COLO829 (cell line): ENCODE measurements around the gene NFATC1.
A peak's percentile ranks its signal among the peaks of the same experiment; 100 is the strongest.
"Not testable (repeated sequence)": the region's sequence is repeated elsewhere in the genome, so short reads cannot be mapped to it uniquely, and the experiment has no call there.

Source experiments
- DNase-seq: peaks from one replicate; pipeline ENCODE4 v3.0.0; 2012; ENCODE audit warnings: low spot score

The NFATC1 gene

DNA sequence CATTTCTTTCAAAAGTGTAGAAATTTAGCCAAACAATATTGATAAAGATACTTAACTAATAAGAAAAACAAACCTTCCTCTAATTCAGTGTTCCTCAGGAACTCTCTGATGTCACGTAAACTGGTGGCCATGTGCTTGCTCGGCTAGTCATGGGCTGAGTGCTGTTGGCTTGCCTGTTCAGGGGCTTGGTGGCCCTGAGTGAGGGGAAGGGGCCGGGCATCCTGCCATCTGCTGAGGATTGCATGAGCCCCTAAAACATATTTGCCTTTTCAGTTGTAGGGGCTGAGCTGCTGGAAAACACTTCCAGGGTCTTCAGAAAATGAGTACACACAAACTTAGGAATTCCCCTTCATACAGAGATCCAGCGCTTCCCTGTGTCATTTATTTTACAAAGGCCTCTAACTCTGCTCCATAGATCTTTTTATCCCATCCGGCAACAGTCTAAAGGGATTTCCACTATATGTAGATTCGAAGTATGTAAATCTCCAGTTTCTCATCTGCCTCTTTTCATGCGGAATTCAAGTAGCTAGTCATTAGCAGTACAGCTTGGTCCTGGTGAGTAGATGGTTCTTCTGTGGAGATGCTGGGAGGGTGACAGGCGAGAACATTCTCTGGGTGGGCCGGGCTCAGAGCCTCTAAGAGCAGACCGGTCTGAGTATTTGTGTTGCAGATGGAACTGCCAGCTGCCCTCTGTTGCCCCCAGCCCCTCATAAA lies 20.1 kb upstream of the NFATC1 start:
- no peak for DNase-seq

DNA sequence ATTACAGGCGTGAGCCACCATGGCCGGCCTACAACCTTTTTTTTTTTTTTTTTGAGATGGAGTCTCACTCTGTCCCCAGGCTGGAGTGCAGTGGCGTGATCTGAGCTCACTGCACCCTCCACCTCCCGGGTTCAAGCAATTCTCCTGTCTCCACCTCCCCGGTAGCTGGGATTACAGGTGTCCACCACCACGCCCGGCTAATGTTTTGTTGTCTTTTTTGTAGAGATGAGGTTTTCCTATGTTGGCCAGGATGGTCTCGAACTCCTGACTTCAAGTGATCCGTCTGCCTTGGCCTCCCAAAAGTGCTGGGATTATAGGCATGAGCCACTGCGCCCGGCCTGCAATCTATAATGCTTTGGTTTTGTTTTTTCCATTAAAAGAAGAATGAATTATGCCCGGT lies 19.1 kb upstream of the NFATC1 start:
- DNase-seq: not testable (repeated sequence)

DNA sequence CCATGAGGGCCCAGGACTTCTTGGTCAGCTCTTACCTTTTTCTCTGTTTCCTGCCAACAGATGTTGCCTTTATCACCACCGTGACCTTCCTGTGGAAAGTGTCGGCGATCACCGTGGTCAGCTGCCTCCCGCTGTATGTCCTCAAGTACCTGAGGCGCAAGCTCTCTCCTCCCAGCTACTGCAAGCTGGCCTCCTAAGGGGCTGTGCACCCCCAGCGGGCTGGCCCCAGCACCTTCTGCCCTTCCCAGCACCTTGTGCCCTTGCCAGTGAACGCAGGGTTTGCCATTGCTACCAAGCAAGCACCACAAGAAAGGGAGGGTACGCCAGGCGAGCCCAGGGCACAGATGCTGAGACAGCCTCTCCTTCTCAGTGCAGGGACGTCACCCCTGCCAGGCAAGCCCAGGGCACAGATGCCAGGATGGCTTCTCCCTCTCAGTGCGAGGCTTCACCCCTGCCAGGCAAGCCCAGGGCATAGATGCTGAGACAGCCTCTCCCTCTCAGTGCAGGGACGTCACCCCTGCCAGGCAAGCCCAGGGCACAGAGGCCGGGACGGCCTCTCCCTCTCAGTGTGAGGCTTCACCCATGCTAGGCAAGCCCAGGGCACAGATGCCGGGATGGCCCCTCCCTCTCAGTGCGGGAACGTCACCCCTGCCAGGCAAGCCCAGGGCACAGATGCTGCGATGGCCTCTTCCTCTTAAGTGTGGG lies 18.4 kb upstream of the NFATC1 start:
- no peak for DNase-seq

DNA sequence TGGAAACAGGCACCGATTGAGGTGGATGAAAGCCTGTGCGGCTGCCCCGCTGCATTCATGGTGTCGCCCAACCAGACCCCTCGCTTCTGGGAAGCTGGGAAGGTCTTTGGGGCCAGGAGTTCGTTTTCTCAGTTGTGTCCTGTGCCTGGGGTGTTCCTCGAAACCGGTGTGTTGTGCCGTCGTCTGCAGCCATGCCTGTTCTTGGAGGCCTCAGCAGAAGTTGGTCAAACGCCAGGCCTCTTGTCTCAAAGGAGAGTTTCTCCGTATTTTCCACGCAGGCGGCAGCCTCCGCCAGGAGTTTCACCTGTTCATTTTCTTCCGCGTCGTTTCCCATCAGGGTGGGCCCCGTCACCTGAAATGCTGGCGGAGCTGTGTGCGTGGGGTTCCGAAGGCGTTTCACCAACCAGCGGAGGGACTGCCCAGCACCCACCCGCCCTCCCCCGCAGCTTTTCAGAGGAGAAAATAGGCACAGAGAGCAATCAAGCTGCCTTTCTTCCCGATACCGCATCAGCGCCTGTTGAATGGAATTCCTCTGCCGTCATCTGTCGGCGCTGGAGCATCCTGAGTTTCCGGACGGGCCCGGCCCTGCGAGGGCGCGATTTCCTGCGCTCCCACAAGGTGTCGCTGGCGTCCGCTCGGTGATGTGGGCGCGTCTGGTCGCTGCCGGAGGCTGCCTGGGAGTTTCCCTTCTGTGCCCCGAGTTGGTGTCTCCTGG lies 17.0 kb upstream of the NFATC1 start:
- no peak for DNase-seq

DNA sequence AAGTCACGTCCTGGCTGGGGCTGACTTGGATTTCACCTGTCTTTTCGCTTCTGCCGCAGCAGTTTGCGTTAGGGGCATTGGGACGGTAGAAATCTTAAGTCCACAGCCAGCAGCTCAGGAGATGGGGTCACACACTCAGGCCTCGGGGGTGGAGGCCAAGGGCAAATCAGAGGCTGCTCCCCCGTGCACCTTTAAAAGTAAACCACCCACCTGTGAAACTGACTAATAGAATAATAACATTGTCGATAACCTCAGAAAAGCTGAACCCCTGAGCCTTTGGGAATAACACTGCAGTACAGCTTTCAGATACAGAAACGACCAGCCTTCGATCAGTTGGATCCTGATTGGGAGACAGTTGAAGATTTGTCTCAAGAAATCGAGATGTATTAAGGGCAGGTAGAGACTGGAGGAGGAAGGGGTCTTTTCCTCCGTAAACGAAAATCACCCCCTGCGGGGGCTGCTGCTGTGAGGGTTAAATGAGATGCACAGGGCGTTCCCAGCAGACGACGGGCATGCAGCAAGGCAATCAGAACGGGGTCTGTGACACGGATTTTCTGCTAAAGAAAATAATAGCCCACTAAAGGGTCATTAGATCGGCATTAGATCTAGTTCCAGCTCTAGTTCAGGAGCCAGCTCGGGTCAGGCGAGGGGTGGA lies 16.4 kb upstream of the NFATC1 start:
- no peak for DNase-seq

DNA sequence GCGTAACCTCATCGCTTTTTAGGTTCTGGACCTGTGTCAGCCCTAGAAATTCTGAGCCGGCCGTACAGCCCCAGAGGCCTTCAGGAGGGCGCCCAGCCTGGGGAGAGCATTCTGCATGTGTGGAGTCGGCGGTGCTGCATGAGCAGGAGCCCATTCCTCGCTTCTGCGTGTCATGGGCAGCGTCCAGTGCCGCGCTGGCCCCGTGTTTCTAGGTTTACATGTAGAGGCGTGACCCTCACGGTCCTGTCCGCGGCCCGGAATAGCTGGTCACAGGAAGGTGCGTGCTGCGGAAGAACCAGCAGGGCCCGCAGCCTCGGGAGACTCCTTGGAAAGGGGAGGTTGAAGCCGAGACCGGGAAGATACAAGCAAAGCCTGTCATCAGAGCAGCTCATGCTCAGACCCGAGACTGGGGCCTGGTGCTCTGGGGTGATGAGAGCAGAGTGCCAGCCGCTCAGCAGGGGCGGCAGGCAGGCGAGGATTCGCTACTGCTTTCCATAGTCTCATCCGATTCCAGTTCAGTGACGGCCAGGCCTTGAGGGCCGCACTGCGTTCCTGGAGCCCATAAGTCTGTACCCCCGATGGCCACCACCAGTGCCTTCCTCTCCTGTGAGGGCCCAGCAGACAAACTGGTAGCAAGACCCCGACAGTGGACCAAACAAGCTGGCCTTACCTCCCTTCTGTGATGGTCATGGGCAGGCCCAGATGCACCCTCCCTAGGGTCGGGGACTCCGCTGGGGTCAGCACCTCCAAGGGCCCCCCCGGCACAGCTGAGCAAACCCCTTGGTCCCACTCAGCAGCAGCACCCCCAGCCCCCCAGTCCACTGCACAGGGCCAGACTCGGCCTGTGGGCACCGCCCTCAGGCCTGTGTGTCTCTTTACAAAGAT lies 15.6 kb upstream of the NFATC1 start:
- no peak for DNase-seq

DNA sequence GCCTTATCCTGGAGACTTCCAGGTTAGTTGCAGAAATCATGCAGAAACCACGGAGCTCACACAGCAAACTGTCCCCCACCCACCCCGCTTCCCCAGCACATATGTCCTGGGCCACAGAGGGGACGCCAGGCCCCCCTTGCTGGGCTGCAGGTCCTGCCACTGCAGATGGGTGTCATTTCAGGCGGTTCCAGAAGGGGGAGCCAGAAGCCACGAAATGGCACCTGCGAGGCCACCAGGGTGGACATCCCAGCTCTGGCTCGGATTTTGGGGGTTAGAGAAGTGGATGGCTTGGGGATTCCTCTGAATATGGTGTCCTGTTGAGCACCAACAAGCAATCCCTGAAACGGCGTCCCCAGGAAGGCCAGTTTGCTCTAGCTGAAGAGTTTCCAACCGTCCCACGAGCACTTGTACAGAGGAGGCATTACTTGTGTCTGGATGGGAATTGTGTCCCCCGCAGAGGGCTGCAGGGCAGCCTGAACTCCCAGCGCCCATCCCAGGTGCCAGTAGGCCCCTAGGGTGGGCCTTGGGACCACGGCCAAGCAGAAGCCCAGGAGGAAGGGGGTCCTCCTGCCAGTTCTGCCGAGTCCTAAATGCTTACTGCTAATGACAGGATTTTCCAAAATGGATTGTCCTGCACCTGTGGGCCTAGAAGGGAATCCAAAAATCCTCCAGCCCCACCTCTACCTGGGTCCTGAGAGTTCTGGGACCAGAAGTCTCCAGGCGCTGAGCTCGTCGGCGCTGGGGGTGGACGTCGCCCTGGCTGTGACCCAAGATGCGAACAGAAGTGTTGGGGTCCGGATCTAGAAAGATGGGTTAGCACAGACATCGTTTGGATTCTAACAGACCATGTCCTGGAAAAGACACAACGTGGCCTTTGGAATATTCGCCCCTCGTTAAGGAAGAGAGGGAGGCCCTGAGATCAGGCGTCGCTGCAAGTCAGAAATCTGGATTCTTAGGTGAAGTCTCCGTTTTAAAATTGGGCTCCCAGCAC lies 14.6 kb upstream of the NFATC1 start:
- peak; percentile 53 for DNase-seq

DNA sequence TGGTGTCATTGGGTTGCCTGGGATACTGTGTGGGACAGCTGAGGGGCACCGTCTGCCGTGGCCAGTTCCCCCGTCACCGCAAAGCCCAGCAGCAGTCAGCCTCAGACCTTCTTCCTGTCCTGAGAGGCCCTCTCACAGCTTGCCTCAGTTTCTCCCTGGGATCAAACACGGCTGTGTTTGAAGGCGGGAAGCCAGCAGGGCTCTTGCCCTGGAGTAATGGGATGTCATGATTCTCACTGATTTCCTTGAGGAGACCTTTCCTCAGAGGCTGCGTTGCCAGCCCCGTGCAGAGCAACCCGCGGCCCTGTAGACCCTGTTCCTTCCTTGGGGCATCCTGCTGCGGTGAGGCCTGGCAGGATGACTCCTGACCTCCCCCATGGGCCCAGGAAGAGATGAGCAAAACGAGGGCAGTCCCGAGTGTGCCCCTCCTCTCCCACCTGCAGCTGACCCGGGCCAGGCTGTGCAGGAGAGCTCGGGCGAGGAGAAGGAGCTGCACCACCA lies 13.9 kb upstream of the NFATC1 start:
- DNase-seq: no peak

DNA sequence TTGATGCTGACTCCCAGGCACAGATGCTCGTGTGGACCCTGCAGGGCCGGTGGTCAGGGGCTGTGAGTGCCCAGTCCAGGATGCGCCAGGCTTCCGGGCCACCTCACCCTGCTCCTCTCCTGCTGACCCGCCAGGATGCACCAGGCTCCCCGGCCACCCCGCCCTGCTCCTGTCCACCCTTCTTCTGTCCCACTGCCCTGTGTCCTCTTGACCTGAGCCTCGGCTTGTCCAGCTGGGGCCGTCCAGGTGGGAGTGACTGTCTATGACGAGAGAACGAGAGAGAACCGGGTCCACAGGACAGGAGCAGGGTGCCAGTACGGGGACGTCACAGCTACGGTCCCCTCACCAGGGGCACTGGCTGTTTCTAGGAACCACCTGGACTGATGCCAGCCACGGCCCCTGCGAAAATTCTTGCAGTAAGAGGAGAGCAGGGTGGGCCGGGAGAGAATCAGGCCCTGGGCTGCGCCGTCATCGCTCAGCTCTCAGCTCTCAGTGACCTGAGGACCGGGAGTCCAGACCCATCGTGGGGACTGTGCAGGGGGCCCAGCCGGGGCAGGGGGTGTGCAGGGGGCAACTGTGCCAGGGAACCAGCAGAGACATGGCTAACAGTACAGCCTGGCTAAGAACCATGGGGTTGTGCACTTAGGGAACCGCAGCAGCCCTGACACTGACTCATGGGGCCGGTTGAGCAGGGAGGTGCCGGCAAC lies 12.9 kb upstream of the NFATC1 start:
- DNase-seq: no peak

DNA sequence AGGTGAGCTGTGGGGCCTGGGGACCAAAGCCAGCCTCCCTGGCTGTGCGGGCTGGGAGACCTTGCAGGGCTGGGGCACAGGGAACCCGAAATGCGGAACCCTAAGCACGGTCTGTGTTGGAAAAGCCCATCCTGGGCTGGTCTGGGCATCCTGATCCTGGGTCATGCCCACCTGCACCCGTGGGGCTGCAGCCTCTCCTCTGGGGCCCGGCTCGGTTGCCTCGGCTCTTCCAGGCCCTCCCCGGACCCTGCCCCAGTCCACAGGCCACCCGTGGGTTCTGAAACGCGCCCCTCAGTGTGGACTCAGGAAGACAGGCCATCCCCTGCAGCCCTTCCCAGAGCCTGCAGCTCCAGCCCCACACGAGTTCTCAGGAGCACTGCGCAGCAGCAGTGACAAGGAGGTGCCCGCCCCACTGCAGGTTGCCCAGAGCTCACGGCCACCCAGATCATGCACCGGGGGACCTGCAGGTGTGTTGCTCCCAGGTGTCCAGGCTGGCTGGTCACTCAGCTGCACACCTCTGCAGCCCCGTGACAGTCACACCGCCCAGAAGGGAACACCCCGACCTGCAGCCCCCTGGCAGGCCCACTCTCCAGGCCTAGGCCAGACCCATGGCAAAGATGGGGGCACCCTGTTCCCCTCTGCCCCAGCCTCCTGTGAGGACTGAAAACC lies 12.2 kb upstream of the NFATC1 start:
- no peak for DNase-seq

DNA sequence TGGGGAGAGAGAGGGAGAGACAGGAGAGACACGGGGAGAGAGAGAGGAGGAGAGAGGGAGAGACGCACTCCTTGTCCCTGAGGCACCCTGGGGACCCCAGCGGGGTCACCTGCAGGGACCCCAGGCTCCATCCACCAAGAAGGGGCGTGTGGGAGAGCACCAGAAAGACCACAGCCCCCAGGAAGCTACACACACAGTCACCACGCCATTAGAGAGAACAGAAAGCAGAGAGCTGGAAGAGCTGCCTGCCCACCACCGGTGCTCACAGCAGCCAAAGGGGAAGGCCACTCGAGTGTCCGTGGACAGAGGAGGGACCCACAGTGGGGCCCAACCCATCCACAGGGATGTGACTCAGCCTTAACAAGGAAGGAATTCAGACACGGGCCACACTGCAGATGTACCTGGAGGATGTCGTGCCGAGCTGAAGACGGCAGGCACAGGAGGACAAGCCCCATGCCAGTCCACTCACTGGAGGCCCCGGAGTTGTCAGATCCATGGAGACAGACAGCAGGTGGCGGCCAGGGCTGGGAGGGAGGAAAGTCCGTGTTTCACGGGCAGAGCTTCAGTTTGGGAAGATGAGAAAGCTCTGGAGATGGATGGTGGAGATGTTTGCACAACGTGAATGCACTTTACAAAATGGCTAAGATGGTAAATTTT lies 11.5 kb upstream of the NFATC1 start:
- no peak for DNase-seq

DNA sequence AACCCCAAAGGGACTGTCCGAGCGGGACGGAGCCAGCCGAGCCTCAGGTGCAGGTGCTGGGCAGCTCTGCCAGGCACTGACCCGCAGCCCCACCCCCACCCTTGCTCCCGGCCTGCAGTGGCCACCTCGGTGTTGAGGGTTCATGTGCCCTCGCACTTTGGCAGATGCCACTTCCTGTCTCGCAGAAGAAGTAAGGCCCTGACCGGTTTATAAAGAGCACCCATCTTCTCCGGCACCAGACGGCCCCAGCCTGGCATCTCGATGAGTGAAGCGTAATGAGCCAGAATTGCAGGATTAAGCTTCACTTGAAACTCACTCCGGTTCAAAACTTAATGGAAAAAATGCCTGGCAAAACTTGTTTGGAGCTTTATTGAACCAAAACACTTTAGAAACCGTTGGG lies 10.9 kb upstream of the NFATC1 start:
- no peak for DNase-seq

DNA sequence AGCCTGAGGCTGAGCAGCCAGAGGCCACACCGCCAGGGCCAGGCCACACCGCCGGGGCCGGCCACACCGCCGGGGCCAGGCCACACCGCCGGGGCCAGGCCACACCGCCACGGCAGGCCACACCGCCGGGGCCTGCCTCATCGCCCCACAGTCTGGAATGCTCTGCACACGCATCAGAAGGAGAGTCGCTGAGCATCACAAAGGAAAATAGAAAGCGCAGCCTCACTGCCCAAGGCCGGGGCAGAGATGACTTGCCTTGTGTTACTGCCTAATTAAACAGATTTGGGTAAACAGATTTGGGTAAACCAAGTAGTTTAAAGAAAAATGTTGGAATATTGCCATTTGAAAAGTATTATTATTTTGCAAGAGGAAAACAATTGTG lies 10.4 kb upstream of the NFATC1 start:
- DNase-seq: no peak

DNA sequence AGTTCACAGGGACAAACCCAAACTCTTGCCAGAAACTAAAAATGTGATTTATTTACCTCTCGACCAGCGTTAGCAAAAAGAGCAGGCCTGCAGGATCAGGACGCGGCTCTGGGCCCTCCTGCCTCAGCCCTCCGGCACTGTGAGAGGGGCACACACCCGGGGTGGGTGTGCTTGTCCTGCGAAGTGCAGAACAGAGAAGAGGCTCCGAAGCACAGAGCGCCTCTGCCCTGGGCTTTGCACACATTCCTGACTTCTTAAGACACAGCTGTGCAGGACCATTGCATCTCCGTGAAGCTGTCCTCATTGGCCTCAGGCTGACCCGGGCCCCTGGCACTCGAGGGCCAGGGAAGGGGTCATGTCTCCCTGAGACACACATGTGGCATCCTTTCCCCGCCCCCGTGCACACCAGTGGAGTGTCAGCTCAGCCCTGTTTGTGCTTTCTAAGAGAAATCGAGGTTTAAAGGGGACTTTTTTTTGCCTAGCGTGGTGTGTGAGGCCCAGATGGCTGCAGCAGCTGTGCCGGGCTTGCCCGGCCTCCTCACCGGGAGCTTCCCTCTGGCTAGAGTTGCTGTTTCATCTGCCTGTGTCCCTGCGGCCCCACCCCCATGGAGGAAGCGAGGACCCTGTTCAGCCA lies 9.9 kb upstream of the NFATC1 start:
- no peak for DNase-seq

DNA sequence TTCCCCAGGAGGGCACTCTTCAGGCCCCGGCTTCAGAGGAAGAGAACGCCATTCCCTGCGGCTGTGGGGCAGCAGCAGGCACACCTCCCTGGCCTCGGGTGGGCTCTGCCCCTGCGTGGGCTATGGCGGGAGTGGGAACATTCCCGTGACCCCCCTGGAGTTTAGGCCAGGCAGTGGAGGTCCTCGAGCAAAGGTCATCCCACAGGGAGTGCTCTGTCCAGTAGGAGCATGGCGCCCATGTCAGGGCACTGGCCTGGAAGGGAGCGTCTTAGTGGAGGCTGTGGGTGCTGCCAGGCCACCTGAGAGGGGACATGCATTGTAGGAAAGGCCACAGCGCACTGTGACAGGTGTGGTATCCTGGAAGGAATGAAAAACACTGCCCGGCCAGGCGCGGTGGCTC lies 9.2 kb upstream of the NFATC1 start:
- DNase-seq: no peak

DNA sequence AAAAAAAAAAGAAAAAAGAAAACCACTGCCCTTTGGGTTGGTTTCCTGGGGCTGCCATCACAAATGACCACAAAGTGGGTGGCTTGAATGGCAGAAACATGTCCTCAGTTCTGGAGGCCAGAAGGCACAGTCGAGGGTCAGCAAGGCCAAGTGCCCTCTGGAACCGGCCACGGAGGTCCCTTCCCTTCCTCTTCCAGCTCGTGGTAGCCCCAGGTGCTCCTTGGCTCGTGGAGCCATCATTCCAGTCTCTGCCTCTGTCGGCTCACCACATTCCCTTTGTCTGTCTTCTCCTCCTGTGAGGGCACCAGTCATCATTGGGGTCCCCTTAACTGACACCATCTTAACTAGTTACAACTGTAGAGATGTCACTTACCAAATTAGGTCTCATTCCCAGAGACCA lies 8.5 kb upstream of the NFATC1 start:
- no peak for DNase-seq

DNA sequence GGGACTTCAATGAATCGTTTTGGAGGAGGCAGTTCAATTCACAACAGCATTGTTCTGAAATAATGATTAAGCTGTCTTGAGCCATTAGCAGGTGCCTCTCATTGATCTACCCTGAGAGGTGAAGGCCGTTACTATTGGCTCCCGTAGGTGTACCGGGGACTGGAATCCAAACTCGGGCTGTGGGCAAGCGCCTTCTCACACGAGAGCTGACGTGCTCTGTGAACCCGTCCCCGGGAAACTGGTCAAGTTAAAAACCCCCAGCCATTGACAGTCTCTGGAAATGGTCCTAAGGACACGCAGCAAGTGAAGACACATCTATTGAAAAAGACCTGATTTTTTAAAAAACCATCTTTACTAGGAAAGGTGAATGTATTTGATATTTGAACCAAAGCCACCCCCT lies 8.1 kb upstream of the NFATC1 start:
- no peak for DNase-seq

DNA sequence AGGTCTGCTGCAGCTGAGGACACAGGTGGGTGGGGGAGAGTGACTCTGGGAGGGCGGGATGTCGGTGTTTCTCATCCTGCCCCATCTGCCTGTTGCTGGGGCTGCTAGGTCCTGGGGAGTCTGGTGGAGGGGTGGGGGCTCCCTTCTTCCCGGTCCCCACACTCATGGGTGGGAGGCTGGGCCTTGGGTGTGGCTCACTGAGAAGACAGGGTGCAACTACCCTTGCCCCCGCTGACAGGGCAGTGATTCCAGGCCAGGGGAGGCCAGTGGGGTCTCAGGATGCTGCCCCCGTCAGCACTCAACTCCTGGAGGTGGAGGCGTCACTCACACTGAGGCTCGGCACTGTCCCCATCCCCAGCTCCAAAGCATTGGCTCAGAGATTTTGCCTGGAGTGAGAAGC lies 7.7 kb upstream of the NFATC1 start:
- DNase-seq: no peak
